WI38 (cell line): ENCODE results near the gene ENTPD2.

Source experiments
- H3K4me3 ChIP-seq: 2 replicates; pipeline ENCODE4 v1.5.1; 2011; ENCODE audit warnings: low read depth, mild to moderate bottlenecking, control low read depth, low read length
- CTCF ChIP-seq: IDR thresholded peaks from 2 replicates; pipeline ENCODE4 v1.5.1; 2012; ENCODE audit warnings: low read depth, mild to moderate bottlenecking, control low read depth, low read length

Gene ENTPD2

GRCh38 chr9:137077758-137078693 is 24.2 kb upstream of the ENTPD2 start:
- TF ChIP-seq CTCF: no peak
- peak overlapping the region; percentile 67 for H3K4me3 ChIP-seq

GRCh38 chr9:137077010-137077747 is 23.3 kb upstream of the ENTPD2 start, which contains the start of gene UAP1L1:
UAP1L1 (plus strand) TSS chr9:137077517; CDS start chr9:137077533, 16 bp downstream.
- H3K4me3 ChIP-seq: peak within 1 kb of the TSS; percentile 67
- no peak for TF ChIP-seq CTCF

- H3K4me3 ChIP-seq: peak overlapping the region; percentile 36
- TF ChIP-seq CTCF: no peak
Measured at GRCh38 chr9:137076636-137077009, 22.8 kb upstream of the ENTPD2 start.

- no peak overlapping the region for H3K4me3 ChIP-seq
Measured at GRCh38 chr9:137075275-137075775, 21.5 kb upstream of the ENTPD2 start.

GRCh38 chr9:137074657-137075274 is 20.9 kb upstream of the ENTPD2 start:
- TF ChIP-seq CTCF: no peak
- no peak overlapping the region for H3K4me3 ChIP-seq

More at GRCh38 chr9:137075275-137075775, 21.5 kb upstream of the ENTPD2 start:
- no peak for TF ChIP-seq CTCF

- TF ChIP-seq CTCF: no peak
- H3K4me3 ChIP-seq: no peak overlapping the region
Measured at GRCh38 chr9:137073992-137074399, 20.1 kb upstream of the ENTPD2 start.
